NCI-H748 (cell line): ENCODE data around the gene NUDT13.

Experiments used
- DNase-seq: peaks from one replicate; lab custom pipeline; 2025; ENCODE audit not compliant: unreplicated experiment; lab: John Stamatoyannopoulos, UW

The NUDT13 gene

GRCh38 chr10:73161662-73162061 lies 51.4 kb downstream of the NUDT13 start:
- DNase-seq = no peak

- DNase-seq = no peak
These were observed 52.8 kb downstream of the NUDT13 start for GRCh38 chr10:73163096-73163495.

GRCh38 chr10:73166972-73167371 lies 56.7 kb downstream of the NUDT13 start:
- DNase-seq = no peak

DNA sequence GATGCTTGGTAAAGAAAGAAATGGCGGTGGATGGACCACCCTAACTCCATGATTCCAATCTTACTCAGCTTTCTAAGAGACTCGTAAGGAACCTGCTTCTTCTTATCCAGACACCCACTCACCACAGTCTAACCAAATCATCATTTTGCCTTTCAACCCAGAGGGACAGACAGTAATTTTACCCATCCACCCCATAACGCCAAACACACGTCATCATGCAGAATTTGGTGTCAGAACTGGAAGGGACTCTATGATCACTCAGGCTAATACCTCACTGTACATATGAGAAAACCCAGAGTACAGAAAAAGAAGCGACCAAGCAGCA lies 57.2 kb downstream of the NUDT13 start:
- DNase-seq = no peak

GRCh38 chr10:73167783-73168464 lies 57.7 kb downstream of the NUDT13 start, which contains the start of the genes ECD and FAM149B1:
Gene ECD (minus strand): TSS chr10:73168008. CDS start chr10:73163937, 4,071 bp downstream.
Gene FAM149B1 (plus strand): TSS chr10:73168119. CDS start chr10:73168340, 221 bp downstream.
- peak; percentile 92 for DNase-seq

- peak; percentile 62 for DNase-seq
These were observed 58.2 kb downstream of the NUDT13 start for GRCh38 chr10:73168465-73168803.

- DNase-seq = no peak
These were observed 59.1 kb downstream of the NUDT13 start for GRCh38 chr10:73169320-73169719.

DNA sequence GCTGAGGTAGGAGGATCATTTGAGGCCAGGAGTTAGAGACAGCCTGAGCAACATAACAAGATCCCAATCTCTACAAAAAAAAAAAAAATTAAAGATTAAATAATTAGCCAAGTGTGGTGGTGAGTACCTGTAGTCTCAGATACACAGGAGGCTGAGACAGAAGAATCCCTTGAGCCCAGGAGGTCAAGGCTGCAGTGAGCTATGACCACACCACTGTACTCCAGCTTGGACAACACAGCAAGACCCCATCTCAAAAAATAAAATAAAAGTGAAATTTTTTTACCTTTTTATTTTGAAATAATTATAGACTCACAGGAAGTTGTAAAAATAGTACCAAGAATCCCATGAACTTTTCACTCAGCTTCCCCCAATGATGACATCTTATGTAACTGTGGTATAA lies 62.6 kb downstream of the NUDT13 start:
- DNase-seq = no peak

DNA sequence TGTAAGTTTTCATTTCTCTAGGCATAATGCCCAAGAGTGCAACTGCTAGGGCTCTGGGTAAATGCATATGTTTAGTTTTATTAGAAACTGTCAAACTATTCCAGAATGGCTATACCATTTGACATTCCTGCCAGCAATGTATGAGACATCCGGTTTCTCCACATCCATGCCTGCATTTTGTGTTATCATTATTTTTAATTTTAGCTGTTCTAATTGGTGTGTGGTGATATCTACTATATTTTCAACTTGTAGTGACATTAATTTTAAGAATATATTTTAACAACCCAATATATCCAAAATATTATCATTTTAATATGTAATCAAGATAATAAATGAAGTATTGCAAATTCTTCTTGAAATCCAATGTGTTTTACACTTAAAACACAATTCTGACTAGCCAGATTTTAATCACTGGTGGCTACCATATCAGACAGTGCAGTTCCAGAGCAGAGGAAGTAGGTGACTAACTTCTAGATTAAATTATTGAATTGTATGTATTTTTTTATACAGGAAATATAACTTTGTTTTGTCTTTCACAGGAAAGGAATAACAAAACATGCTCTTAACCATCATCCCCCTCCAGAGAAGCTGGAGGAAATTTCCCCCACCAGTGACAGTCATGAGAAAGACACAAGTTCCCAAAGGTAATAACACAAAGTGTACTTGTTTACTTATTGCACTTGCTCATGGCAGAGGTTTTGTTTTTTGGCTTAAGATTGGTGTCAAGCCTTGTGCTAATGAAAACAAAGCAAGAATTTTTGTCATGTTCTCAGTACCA lies 64.1 kb downstream of the NUDT13 start:
- DNase-seq = no peak
